HG03095 (cell line): ENCODE measurements around the gene MTMR2.
A peak's percentile ranks its signal among the peaks of the same experiment; 100 is the strongest.

Experiments used
- ATAC-seq: cut with Tn5 transposase; IDR thresholded peaks from one replicate; pipeline ENCODE4 v1.9.1; 2021; ENCODE audit warnings: moderate library complexity; ENCODE audit not compliant: unreplicated experiment

The MTMR2 gene

GRCh38 chr11:95923728-95924413, at the start of gene MTMR2:
TSS of gene MTMR2 (minus strand) at chr11:95924107. CDS start at chr11:95923954, 153 bp downstream.
- ATAC-seq = peak; percentile 100

- no peak for ATAC-seq
Measured at GRCh38 chr11:95972060-95972459, 48.2 kb upstream of the MTMR2 start.

GRCh38 chr11:95968585-95968984, 44.7 kb upstream of the MTMR2 start:
- ATAC-seq = no peak

DNA sequence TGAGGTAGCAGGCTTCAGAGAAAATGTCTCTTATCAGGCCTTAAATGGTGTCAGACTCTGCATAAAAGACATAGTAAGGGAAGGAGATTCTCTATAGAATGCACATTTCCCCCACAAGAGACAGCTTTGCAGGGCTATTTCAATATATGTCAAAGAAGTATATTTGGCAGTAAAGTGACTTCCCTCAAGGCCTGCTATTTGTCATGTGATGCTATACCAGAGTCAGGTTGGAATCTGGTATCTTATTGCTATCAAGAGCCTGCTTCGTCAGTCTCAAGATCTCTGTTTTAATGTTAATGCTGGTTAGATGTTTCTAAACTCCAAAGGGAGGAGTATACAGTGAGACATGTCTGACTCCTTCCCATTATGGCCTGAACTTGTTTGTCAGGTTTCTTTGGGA, 40.4 kb upstream of the MTMR2 start:
- no peak for ATAC-seq

- ATAC-seq = no peak
Measured at GRCh38 chr11:95961758-95962157, 37.9 kb upstream of the MTMR2 start.

- ATAC-seq = no peak
Measured at GRCh38 chr11:95950905-95951304, 27.0 kb upstream of the MTMR2 start.

DNA sequence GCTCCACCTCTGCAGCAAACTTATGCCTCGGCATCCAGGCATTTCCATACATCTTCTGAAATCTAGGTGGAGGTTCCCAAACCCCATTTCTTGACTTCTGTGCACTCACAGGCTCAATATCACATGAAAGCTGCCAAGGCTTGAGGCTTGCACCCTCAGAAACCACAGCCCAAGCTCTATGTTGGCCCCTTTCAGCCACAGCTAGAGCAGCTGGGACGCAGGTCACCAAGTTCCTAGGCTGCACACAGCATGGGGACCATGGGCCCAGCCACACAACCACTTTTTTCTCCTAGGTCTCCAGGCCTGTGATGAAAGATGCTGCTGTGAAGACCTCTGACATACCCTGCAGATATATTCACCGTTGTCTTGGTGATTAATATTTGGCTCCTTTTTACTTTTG, 24.7 kb upstream of the MTMR2 start:
- no peak for ATAC-seq

DNA sequence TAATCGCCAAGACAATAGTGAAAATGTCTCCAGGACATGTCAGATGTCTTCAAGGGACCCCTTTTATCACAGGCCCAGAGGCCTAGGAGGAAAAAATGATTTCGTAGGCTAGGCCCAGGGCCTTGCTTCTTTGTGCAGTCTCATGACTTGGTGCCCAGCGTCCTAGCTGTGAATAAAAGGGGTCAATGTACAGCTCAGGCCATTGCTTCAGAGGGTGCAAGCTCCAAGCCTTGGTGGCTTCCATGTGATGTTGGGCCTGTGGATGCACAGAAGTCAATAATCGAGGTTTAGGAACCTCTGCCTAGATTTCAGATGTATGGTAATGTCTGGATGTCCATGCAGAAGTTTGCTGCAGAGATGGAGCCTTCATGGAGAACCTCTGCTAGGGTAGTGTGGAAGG, 20.7 kb upstream of the MTMR2 start:
- no peak for ATAC-seq

- ATAC-seq = no peak
Measured at GRCh38 chr11:95943546-95943945, 19.6 kb upstream of the MTMR2 start.

DNA sequence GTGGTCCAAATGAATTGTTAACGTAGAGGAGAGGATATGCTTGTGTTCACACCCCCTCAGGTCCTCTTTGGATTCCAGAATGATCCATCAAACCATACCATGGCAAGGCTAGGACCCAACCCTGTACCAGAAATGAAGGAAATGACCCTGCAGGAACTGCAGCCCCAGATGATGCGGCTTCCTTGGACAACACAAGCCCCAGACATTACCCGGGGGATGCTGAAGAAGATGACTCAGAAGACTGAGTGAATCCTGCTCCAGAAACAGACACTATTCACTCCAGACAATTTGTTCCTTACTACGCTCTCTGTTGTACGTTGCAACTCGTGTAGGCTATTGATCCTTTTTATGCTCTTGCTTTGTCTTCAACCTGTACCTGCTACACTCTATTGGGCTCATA, 15.2 kb upstream of the MTMR2 start:
- no peak for ATAC-seq

GRCh38 chr11:95937358-95937757, 13.5 kb upstream of the MTMR2 start:
- ATAC-seq = no peak

DNA sequence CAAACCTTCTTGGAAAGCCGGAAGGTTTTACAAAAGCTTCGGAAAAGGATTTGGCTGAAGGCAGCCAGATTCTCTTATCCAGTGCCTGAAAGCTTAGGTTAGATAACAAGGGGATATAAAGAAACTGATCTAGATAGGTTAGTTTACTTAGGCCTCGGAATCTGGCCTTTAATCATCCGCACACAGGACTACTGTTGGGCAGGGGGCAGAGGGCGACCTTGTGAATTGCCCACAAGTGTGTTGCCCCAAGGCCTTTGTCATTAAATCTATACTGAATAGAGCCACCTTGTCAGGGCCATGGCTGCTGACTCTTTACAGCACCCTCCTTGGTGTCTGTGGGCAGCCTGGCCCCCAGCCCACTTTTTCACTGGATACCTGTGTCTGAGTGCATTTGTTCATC, 9.7 kb upstream of the MTMR2 start:
- no peak for ATAC-seq

GRCh38 chr11:95931916-95932315, 8.0 kb upstream of the MTMR2 start:
- no peak for ATAC-seq

DNA sequence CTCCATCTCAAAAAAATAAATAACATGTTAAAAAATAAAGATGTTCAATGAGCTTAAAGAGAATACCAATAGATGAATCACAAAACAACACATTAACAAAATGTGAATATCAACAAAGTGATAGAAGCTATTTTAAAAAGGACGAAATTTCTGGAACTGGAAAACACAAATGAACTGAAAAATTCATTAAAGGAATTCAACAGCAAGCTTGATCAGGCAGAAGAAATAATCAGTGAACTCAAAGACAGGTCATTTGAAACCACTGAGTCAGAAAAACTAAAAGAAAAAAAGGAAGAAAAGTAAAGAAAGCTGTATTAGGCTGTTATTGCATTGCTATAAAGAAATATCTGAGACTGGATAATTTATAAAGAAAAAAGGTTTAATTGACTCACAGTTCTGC, 7.0 kb upstream of the MTMR2 start:
- no peak for ATAC-seq

- no peak for ATAC-seq
Measured at GRCh38 chr11:95926726-95927125, 2.8 kb upstream of the MTMR2 start.

- ATAC-seq = no peak
Measured at GRCh38 chr11:95925011-95925410, 1.1 kb upstream of the MTMR2 start.

DNA sequence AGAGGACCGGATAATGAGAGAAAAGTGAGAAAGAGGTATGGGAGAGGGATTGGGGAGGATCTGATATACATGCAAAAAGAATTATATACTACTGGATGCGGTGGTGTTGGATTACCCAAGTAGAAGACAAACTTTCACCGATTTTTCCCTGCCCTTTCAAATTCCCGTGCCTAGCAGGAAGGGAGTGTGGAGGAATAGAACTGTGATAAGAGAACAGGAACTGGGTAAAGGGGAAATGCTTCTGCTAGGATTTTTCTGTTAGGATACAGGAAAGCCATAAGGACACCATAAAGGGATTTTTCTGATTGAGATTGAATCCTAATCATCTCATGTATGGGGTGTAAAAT, 480 bp upstream of the MTMR2 start:
- ATAC-seq = peak; percentile 2

DNA sequence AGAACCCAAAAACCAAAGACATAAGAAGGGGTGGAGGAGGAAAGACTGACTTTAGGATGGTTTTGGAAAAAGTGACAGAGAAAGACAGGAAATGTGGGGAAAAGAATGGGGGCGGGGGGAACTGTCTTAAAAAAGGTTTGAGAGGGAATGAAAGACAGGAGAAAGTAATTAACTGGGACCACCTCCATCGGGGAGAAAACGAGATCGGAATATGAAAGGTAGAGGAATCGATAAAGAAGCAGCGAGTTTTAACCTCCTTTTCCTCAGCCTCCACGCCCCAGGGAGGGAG, 524 bp downstream of the MTMR2 start:
- no peak for ATAC-seq

DNA sequence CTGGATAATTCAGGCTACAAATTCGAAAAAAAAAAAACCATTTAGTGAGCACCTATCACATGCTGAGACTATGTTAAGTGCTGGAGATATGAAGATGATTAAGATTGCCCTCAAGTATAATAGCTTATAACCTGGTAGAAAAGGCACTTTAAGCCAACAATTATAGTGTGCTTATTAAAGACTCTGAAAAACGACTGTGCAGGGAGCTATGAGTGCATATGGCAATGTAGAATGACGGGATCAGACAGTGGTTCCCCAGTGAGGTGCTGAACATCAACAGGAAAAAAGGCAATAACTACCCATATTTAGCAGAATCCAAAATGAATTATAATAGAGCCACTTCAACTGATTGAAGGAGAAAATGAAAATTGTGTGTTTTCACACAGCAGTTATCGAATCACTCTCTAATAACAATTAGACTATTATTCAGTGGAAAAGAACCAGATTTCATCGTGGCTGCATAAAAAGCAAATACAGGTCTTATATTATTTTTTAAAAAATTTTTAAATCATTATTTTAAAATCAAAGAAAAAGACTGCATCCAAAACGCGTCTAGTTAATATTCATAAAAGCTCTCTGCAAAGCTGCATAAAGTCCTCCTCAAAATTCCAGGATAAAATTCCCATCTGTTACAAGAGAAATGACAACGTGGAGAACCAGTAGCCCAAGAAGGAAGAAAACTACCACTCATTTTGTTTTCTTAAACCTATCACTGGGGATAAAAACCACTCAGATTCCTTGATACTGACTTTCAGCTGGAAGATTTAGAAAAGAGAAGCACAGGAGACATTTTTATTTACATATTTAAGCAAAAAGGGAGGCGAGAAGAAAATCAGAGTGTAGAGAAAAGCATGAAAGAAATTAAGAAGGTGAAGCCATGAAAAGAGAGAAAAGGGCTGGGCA, 1.1 kb downstream of the MTMR2 start:
- ATAC-seq = no peak

- no peak for ATAC-seq
Measured at GRCh38 chr11:95922099-95922498, 1.8 kb downstream of the MTMR2 start.

DNA sequence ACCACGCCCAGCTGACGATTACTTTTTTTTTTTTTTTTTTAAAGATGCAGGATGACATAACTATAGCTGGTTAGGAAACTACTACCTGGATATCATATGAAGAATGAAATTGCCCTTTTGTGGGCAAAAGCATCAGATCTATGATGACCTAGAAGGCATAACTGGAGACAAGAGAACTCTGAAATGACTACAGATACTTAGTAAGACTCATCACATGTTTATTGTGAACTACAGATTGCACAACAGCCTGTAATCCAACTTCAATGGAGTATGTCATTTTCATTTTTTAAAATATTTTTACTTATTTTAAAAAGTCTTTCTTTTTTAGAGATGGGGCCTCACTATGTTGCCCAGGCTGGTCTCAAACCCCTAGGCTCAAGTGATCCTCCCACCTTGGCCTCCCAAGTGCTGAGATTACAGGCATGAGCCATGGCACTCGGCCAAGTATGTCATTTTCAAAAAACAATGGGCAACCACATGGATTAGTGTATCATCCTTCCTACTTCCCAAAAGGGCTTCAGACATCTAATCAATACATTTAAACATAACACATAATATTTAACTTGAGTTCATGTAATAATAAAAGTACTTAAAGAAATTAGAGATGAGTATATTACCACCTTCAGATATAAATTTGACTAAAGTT, 3.3 kb downstream of the MTMR2 start:
- no peak for ATAC-seq

DNA sequence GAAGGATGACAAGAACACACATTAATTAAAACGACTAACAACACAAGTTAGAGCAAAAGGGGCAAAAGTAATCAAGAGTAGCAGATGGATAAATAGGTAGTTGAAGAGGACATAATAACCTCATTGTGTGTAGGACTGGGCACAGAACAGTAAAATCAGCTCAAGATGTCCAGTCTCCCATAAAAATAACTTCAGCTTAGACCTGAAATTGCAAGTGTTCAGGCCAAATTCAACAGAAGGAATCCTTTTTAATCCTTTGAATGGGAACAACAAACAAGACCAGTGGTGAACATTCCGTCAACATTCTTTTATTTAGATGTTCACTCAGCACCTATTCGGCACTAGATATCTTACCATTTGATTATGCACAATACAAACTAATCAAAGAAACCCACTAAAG, 4.4 kb downstream of the MTMR2 start:
- ATAC-seq = no peak
